Measurements from ENCODE around the gene SLMAP. TPM values are rescaled to one million over a fixed set of nuclear protein-coding genes. Genes with fewer than 3 reads are reported as not detected.

SLMAP gene
- total RNA-seq, 1 donor from 2014 or later, result 60.7 TPM

- DNase-seq (ENCODE audit: low spot score in 2 of 2) (no peak), FAIRE-seq (no peak)
Measured at GRCh38 chr3:57746156-57747010, 9.7 kb upstream of the SLMAP start.

- no peak for FAIRE-seq
Measured at GRCh38 chr3:57749542-57749941, 6.6 kb upstream of the SLMAP start.

GRCh38 chr3:57752307-57752706 lies 3.8 kb upstream of the SLMAP start:
- DNase-seq (ENCODE audit: low spot score in 2 of 2), result no peak
- FAIRE-seq, result no peak

More at GRCh38 chr3:57749542-57749941, 6.6 kb upstream of the SLMAP start:
- no peak for DNase-seq (ENCODE audit: low spot score in 2 of 2)

GRCh38 chr3:57753016-57753415 lies 3.1 kb upstream of the SLMAP start:
- FAIRE-seq, result no peak
- DNase-seq (ENCODE audit: low spot score in 2 of 2), result no peak

DNA sequence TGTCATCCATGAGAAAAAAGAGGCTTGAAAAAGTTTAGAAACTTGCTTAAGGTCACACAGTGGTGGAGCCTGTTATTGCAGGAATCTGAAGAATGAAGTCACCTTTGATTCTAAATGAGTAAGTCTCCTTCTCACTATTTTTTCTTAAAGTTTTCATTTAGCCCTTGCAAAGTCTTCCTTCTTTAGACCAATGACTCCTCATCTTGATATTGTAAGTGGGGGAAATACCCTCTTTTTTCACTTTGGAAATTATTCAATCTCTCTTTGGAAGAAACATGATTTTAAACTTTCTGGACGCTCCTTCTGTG lies 787 bp upstream of the SLMAP start:
- FAIRE-seq, result no peak
- no peak for DNase-seq (ENCODE audit: low spot score in 2 of 2)

DNA sequence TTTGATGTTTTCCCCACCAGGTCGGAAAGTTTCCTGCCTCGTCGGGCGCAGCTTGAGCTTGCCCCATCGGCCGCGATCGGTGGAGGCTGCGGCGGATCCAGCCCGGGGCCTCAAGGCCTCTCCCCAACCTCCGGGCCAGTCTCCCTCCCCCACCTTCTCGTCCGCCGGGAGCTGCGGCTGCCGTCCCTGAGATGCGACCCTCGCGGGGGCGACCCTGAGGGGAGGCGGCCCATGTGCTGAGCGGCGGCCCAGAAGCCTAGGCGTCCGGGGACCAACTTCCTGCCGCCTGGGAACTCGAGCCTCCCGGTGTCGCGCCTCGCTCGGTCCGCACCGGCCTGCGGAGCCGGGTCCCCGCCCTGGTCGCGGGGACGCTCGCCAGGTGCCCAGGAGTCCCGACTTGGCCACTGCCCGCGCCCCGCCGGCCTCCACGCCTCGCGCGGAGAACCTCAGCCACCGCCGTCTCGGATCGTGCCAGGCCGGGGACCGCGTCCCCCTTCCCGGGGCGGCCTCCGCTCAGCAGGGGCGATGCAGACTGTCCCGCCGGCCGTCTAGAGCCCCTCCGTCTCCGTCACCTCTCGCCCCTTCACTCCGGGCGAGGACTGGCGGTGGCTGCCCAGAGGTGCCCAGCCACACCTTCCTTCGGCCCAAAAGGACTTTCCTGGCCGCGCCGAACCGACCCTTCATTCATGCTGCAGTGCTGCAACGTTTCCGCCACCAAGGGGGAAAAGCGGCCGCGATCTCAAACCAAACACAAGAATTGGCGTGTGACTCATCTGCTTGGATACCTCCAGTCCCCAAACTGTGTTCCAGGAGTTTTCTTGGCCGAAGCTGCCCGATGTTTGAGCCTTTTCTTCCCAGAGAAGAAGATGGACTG lies 656 bp downstream of the SLMAP start:
- peak; percentile 40 to 55 for DNase-seq (ENCODE audit: low spot score in 2 of 2)
- no peak for FAIRE-seq

GRCh38 chr3:57757642-57758297 lies 1.7 kb downstream of the SLMAP start:
- DNase-seq (ENCODE audit: low spot score in 2 of 2), result no peak
- FAIRE-seq, result no peak

DNA sequence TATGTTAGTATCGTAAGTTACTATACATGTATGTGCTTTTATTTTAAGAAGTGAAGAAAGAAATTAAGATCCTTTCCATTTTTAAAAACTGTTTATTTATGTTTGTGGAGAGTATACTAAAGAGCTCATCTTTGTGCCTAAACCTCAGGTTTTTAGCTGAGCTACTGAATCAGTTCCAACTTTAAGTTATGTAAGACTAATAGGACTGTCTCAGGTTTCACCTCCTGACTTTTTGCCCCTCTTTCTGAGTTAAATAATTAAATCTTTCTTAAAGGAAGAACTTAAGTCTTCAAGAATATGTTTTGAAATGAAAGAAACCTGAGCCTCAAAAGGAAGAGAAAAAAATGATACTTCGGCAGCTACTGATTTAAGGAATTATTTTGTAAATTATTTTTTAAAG lies 2.6 kb downstream of the SLMAP start:
- no peak for DNase-seq (ENCODE audit: low spot score in 2 of 2)
- no peak for FAIRE-seq

GRCh38 chr3:57764794-57765193 lies 8.7 kb downstream of the SLMAP start:
- FAIRE-seq, result no peak
- DNase-seq (ENCODE audit: low spot score in 2 of 2), result no peak

DNA sequence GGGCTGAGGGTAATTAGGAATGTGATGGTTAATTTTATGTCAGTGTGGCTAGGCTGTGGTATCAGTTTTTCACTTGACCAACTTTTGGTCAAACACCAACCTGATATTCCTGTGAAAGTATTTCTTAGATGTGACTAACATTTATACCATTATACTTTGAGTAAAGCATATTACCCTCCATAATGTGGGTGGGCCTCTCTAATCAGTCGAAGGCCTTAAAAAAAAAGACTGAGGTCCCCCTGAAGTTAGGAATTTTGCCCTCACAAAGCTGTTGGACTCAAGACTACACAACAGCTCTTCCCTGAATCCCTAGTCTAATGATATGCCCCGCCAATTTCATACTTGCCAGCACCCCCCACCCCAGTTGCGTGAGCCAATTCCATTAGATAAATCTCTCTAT lies 12.5 kb downstream of the SLMAP start:
- no peak for DNase-seq (ENCODE audit: low spot score in 2 of 2)
- no peak for FAIRE-seq

GRCh38 chr3:57770009-57770827 lies 14.1 kb downstream of the SLMAP start:
- FAIRE-seq (no peak), DNase-seq (ENCODE audit: low spot score in 2 of 2) (no peak)

DNA sequence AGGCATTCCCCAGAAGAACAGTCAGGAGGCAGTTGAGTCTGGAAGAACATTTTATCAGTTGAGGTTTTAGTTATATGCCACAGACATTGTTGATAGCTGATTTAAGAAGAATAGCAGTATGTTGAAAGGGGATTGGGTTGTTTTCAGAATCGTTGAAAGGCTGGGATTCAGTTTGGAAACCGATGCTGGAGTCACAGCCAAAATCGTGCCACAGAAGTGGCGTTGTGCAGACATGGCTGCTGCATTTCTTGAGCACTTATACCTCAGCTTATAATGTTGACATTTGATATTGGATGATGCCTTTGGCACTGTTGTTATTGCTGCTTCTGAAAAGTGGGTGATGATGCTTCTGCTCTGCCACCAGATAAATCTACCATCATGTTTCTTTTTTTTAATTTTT lies 16.1 kb downstream of the SLMAP start:
- no peak for DNase-seq (ENCODE audit: low spot score in 2 of 2)
- no peak for FAIRE-seq

- no peak for DNase-seq (ENCODE audit: low spot score in 2 of 2)
- FAIRE-seq, result no peak
Measured at GRCh38 chr3:57777774-57778173, 21.7 kb downstream of the SLMAP start.

DNA sequence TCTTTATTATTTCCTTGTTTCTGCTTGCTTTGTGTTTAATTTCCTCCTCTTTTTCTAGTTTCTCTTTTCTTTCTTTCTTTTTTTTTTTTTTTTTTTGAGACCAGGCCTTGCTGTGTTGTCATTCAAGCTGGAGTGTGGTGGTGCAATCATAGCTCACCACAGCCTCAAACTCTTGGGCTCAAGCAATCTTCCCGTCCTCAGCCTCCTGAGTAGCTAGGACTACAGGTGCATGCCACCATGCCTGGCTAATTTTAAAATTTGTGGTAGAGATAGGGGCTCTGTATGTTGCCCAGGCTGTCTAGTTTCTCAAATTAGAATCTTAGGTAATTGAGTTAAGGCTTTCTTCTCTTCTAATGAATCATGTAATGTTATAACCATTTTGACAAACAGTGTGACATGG lies 22.4 kb downstream of the SLMAP start:
- FAIRE-seq (no peak), DNase-seq (ENCODE audit: low spot score in 2 of 2) (no peak)

GRCh38 chr3:57779666-57780065 lies 23.6 kb downstream of the SLMAP start:
- FAIRE-seq, result no peak

GRCh38 chr3:57783186-57784088 lies 27.3 kb downstream of the SLMAP start:
- DNase-seq (ENCODE audit: low spot score in 2 of 2) (no peak), FAIRE-seq (no peak)

More at GRCh38 chr3:57779666-57780065, 23.6 kb downstream of the SLMAP start:
- no peak for DNase-seq (ENCODE audit: low spot score in 2 of 2)

DNA sequence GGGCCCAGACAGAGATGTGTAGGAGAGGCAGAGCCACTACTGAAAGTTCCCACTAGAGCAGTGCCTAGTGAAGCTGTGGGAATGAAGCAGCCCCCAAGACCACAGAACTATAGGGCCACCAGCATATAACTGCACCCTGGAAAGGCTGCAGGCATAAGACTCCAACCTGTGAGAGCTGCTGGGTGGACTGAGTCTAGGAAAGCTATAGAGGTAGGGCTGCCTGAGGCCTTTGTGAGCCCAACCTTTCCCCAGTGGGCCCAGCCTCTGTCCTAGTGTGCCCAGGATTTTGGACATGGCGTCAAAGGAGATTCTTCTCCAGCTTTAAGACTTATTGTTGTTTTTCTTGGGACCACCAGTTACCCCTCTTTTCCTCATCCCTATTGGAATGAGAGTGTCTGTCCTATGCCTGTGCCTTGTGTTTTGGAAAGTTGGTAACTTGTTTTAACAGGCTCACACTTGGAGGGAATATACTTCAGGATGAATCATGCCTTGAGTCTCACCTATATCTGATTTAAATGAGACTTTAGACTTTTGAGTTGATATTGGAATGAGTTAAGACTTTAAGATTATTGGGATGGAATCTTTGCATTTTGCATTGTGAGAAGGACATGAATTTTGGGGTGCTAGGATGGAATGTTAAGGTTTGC lies 28.1 kb downstream of the SLMAP start:
- FAIRE-seq (no peak), DNase-seq (ENCODE audit: low spot score in 2 of 2) (no peak)

DNA sequence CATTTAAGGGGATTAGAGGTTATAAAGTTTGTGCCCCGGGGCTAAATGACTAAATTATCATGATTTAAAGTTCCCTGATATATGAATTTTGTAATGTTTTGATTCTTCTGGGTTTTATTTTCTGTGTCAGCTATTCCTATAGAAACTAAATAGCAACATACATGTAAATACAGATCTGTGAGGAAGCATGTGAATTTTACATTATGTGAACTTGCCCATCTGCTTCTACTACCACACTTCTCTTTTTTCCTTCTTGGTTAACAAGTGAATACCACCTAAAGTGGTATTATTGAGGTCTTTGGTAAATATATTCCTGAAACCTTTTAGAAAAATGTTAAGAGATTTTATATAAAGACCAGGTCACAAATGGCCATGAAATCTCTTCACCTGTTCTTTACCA lies 29.3 kb downstream of the SLMAP start:
- DNase-seq (ENCODE audit: low spot score in 2 of 2) (no peak), FAIRE-seq (no peak)

Measured in frontal cortex (tissue), 4 donors.